Measurements from ENCODE around the gene FBXL15.

Gene FBXL15

DNA sequence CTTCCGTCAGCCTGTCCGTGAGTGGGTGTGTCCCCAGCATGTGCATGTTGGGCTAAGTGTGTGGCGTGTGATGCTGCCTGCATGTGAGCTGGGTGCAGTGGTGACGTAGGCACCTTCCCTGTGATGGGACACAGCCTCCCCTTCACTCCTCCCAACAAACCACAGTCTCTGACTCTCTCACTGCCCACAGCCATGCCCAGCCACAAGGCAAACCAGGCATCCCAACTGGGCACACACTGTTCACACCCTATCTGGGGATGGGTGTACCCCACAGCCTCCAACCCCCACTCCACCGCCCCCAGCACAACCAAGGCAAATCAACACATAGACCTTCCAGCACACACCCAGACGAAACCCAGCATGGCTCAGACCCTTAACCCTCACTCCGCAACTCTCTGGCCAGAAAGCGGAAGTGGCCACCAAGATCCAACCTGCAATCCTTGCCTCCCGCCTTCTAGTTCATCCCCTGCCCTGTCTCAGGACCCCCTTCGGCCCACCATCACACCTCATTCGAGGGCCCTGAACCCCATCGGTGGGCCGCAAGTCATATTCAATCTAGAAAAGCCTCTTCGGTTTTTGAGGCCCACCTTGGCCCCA lies 12.4 kb upstream of the FBXL15 start:
- DNase-seq (ENCODE audit: insufficient read length, low spot score) (no peak), FAIRE-seq (no peak)
- TF ChIP-seq CTCF (IDR thresholded peaks at IDR 0.05; ENCODE audit: insufficient read depth, missing control alignments), result no peak

DNA sequence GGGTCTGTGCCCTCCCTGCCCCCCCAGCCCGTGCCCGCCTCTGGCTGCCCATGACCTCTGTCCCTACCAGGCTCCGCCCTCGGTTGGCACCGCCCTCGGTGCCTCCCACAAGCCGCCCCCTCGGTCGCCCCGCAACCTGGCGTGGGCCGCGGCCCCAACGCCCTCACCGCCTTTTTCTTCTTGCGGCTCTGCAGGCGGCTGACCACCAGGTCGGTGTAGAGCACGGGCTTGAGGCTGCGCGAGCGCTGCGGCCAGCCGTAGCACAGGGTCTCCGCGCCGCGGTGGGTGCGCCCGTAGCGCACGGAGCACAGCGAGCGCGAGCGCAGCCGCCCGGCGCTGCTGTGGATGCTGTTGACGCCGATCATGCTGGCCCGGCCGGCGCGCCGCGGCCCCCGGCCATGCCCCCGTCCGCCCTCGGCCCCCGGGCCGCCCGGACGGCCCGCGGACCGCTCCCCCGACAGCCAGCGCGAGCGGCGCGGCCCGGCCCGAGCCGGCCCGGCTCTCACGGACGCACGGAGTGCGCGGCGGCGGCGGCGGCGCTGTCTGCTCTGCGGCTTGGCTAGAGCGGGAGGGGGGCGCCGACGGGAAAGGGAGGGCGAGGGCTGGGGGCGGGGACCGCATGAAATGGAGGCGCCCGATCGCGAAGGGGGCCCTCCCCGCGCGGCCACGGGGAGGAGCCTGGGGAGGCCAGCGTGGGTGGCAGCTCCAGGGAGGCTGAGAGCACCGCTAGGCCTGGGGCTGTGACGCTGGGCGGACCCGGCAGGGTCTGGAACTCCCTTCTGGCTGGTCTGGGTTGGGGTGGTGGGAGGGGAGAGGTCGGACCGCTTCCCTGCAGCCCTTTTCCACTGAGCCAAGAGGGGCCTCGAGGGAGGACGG lies 11.7 kb upstream of the FBXL15 start:
- DNase-seq (ENCODE audit: insufficient read length, low spot score) (peak; percentile 76), FAIRE-seq (no peak)
- TF ChIP-seq CTCF (IDR thresholded peaks at IDR 0.05; ENCODE audit: insufficient read depth, missing control alignments), result no peak

GRCh38 chr10:102409604-102410428 lies 10.8 kb upstream of the FBXL15 start:
- DNase-seq (ENCODE audit: insufficient read length, low spot score), result no peak
- TF ChIP-seq CTCF (IDR thresholded peaks at IDR 0.05; ENCODE audit: insufficient read depth, missing control alignments), result no peak
- FAIRE-seq, result no peak

DNA sequence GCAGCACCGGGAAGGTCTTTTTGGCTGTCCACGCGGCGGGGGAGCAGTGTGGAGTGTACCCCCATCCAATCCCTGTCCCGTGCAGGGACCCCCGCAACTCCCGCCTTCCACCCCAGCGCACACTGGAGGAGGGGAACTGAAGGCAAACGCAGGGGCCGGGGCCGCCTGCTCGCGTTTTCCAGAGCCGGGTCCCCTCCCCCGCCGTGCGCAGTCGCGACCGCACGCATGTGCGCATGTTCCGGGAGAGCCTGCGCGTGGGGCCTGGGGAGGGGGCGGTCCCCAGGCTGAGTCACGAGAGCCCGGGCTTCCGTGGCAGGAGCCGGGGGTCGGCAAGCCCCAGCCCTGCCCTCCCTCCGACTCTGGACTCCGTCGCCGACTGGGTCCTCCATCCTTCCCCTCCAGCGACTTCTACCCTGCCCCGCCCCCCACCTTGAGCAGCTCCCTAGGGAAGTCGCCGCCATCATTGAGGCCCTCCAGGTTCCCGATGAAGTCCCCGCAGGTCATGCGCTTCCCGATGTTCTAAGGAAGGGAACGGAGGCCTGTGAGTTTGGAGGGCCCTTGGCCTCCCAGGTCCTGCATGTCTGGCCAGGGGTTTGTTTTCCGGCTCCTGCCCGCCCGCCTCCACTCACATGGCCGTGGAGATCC lies 10.1 kb upstream of the FBXL15 start:
- no peak for FAIRE-seq
- no peak for DNase-seq (ENCODE audit: insufficient read length, low spot score)
- TF ChIP-seq CTCF (IDR thresholded peaks at IDR 0.05; ENCODE audit: insufficient read depth, missing control alignments), result no peak

- DNase-seq (ENCODE audit: insufficient read length, low spot score) (no peak), FAIRE-seq (no peak)
- no peak for TF ChIP-seq CTCF (IDR thresholded peaks at IDR 0.05; ENCODE audit: insufficient read depth, missing control alignments)
These were observed 9.0 kb upstream of the FBXL15 start for GRCh38 chr10:102411341-102412255.

DNA sequence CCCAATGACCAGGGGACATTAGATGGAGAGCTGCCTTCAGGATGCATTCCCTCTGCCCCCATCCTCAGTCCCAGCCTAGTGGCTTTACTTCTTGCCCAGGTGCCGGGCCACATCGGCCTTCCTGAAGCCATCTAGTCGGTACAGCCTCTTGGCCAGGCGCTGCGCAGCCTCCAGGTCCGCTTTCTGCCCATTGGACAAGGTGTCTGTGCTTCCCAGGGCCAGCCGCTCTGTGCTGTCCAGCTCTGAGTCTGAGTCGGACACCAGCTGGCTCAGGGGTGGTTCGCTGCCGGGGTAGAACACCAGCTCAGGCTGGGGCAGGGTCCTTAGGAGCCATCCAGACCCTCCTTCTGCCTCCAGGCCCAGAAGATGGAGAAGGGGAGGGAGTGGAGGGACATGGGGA lies 8.3 kb upstream of the FBXL15 start:
- FAIRE-seq (no peak), DNase-seq (ENCODE audit: insufficient read length, low spot score) (no peak)
- TF ChIP-seq CTCF (IDR thresholded peaks at IDR 0.05; ENCODE audit: insufficient read depth, missing control alignments), result no peak

All from D721Med (cell line).